GM23248 (cell line): ENCODE data around the gene RGL4. TPM values are rescaled to one million over a fixed set of nuclear protein-coding genes. Genes with fewer than 3 reads are reported as not detected.

Experiments used
- DNase-seq: peaks from one replicate; pipeline ENCODE4 v3.0.0-alpha.2; 2015
- H2AFZ ChIP-seq: fragments of 200-600 bp; sonication (generic); 2 replicates; pipeline ENCODE4 v1.6.1; 2016; ENCODE audit warnings: antibody characterized with exemption
- H3F3A ChIP-seq: fragments of 200-600 bp; sonication (generic); 2 replicates; pipeline ENCODE4 v1.6.1; 2016; ENCODE audit warnings: mild to moderate bottlenecking, antibody characterized with exemption, mixed run types; ENCODE audit not compliant: insufficient read depth
- H3K27ac ChIP-seq: fragments of 200-600 bp; sonication (generic); 2 replicates; pipeline ENCODE4 v1.5.1; 2016; ENCODE audit warnings: mild to moderate bottlenecking
- H3K27me3 ChIP-seq: fragments of 200-600 bp; sonication (generic); replicated peaks from 2 replicates; pipeline ENCODE4 v1.6.1; 2016; ENCODE audit warnings: mild to moderate bottlenecking; ENCODE audit not compliant: insufficient read depth
- H3K36me3 ChIP-seq: fragments of 200-600 bp; sonication (generic); 2 replicates; pipeline ENCODE4 v1.6.1; 2016; ENCODE audit warnings: low read depth, mild to moderate bottlenecking
- H3K4me1 ChIP-seq: fragments of 200-600 bp; sonication (generic); 2 replicates; pipeline ENCODE4 v1.6.1; 2016; ENCODE audit warnings: mild to moderate bottlenecking; ENCODE audit not compliant: insufficient read depth
- H3K4me2 ChIP-seq: fragments of 200-600 bp; sonication (generic); one replicate; pipeline ENCODE4 v1.6.1; 2016; ENCODE audit warnings: mild to moderate bottlenecking; ENCODE audit not compliant: unreplicated experiment
- H3K4me3 ChIP-seq: fragments of 200-600 bp; sonication (generic); 2 replicates; pipeline ENCODE4 v1.5.1; 2016; ENCODE audit warnings: mild to moderate bottlenecking
- H3K79me2 ChIP-seq: fragments of 200-600 bp; sonication (generic); 2 replicates; pipeline ENCODE4 v1.6.1; 2016; ENCODE audit warnings: mild to moderate bottlenecking; ENCODE audit not compliant: insufficient read depth
- H3K9ac ChIP-seq: fragments of 200-600 bp; sonication (generic); 2 replicates; pipeline ENCODE4 v1.6.1; 2016; ENCODE audit warnings: mild to moderate bottlenecking
- H3K9me2 ChIP-seq: fragments of 200-600 bp; sonication (generic); 2 replicates; pipeline ENCODE4 v1.6.1; 2016; ENCODE audit warnings: mixed run types, mild to moderate bottlenecking, moderate library complexity; ENCODE audit not compliant: insufficient read depth
- H3K9me3 ChIP-seq: fragments of 200-600 bp; sonication (generic); one replicate; pipeline ENCODE4 v1.6.1; 2017; ENCODE audit warnings: low read depth
- H4K20me1 ChIP-seq: fragments of 200-600 bp; sonication (generic); 2 replicates; pipeline ENCODE4 v1.6.0; 2016; ENCODE audit not compliant: insufficient read depth
- EZH2 ChIP-seq: fragments of 200-600 bp; sonication (generic); IDR thresholded peaks from 2 replicates; pipeline ENCODE4 v1.6.1; 2018; ENCODE audit warnings: antibody characterized with exemption, mild to moderate bottlenecking; ENCODE audit not compliant: insufficient read depth, poor library complexity, severe bottlenecking
- EZH2phosphoT487 ChIP-seq: fragments of 200-600 bp; sonication (generic); IDR thresholded peaks from 2 replicates; pipeline ENCODE4 v1.6.1; 2018; ENCODE audit warnings: antibody characterized with exemption, moderate library complexity, mild to moderate bottlenecking, low read depth; ENCODE audit not compliant: insufficient read depth
- WGBS, 2 experiments: methylation state at CpG; one replicate each; pipeline ENCODE4 v1.1.6; 2015 to 2017; ENCODE audit warnings: low lambda C conversion rate in 2 of 2, low coverage in 1 of 2; ENCODE audit errors: missing lambda C conversion rate in 2 of 2; 5-methylcytosine and 5-hydroxymethylcytosine counted together
- in situ Hi-C: fragments of 300-500 bp; cut with MboI; formaldehyde crosslinking; loops from 2 replicates; pipeline ENCODE4 v1.15.0; 2020
- polyA plus RNA-seq: library from polyadenylated mRNA; unstranded; fragments of >200 nt; fragmentation: Nextera tagmentation; extraction: Ambion mirVana; gene quantifications from 2 replicates; pipeline ENCODE4 v1.2.1, GENCODE V29; 2016
- total RNA-seq: library from RNA; depleted of rRNA; stranded (reverse); fragments of >200 nt; shearing (Covaris generic); gene quantifications from 2 replicates; pipeline ENCODE4 v1.2.3, GENCODE V29; 2014

The RGL4 gene
- total and polyA plus RNA-seq, 2 experiments from 2014 or later, result 0.06 TPM; not detected in 1

- TF ChIP-seq EZH2, result no peak
- no peak for TF ChIP-seq EZH2phosphoT487
- H3K27ac ChIP-seq, result no peak overlapping the region
- WGBS, 2 experiments, result 46 to 59% methylated on average over 4 of the region's 4 CpGs
Measured at GRCh38 chr22:23682827-23683355, 7.9 kb upstream of the RGL4 start.

GRCh38 chr22:23683545-23683944 lies 7.3 kb upstream of the RGL4 start:
- no peaks in the 10 kb centered on the region for H3K36me3 ChIP-seq
- H4K20me1 ChIP-seq, result no peaks in the 10 kb centered on the region
- H3K4me3 ChIP-seq, result no peak overlapping the region
- no peaks in the 10 kb centered on the region for H3F3A ChIP-seq
- H3K9me3 ChIP-seq, result no peaks in the 10 kb centered on the region
- no peak overlapping the region for H3K27ac ChIP-seq
- in situ Hi-C loops, result no loop called here
- H3K79me2 ChIP-seq, result no peaks in the 10 kb centered on the region
- no peak overlapping the region for H3K4me2 ChIP-seq
- H3K9me2 ChIP-seq, result no peaks in the 10 kb centered on the region
- TF ChIP-seq EZH2phosphoT487, result no peak
- no peak for TF ChIP-seq EZH2
- H3K9ac ChIP-seq, result no peak overlapping the region
- no peak for DNase-seq
- H3K4me1 ChIP-seq, result no peaks in the 10 kb centered on the region
- no peaks in the 10 kb centered on the region for H3K27me3 ChIP-seq
- no peak overlapping the region for H2AFZ ChIP-seq
- 94 to 97% methylated on average over 7 to 8 of the region's 8 CpGs for WGBS, 2 experiments

More at GRCh38 chr22:23682827-23683355, 7.9 kb upstream of the RGL4 start:
- DNase-seq, result no peak
- no peaks in the 10 kb centered on the region for H3K27me3 ChIP-seq
- H3K4me1 ChIP-seq, result no peaks in the 10 kb centered on the region
- in situ Hi-C loops, result no loop called here
- no peaks in the 10 kb centered on the region for H4K20me1 ChIP-seq
- H3K4me3 ChIP-seq, result no peak overlapping the region
- no peak overlapping the region for H3K4me2 ChIP-seq
- H3F3A ChIP-seq, result no peaks in the 10 kb centered on the region
- H3K9me2 ChIP-seq, result no peaks in the 10 kb centered on the region
- no peaks in the 10 kb centered on the region for H3K79me2 ChIP-seq
- no peaks in the 10 kb centered on the region for H3K9me3 ChIP-seq
- no peak overlapping the region for H3K9ac ChIP-seq
- no peaks in the 10 kb centered on the region for H3K36me3 ChIP-seq
- no peak overlapping the region for H2AFZ ChIP-seq

- DNase-seq, result no peak
- Histone ChIP-seq H3K27me3 (no peaks in the 10 kb centered on the region), H3K4me1 (no peaks in the 10 kb centered on the region), H3K4me3 (no peak overlapping the region), H3K4me2 (no peak overlapping the region), H3K36me3 (no peaks in the 10 kb centered on the region), H3K79me2 (no peaks in the 10 kb centered on the region), H3K9ac (no peak overlapping the region), H3K27ac (no peak overlapping the region), H4K20me1 (no peaks in the 10 kb centered on the region), H3F3A (no peaks in the 10 kb centered on the region), H3K9me3 (no peaks in the 10 kb centered on the region), H3K9me2 (no peaks in the 10 kb centered on the region), H2AFZ (no peak overlapping the region)
- TF ChIP-seq EZH2phosphoT487 (no peak), EZH2 (no peak)
- in situ Hi-C loops, result no loop called here
- 38 to 51% methylated on average over 4 to 6 of the region's 6 CpGs for WGBS, 2 experiments
Measured at GRCh38 chr22:23684026-23684425, 6.8 kb upstream of the RGL4 start.

GRCh38 chr22:23684561-23685031 lies 6.2 kb upstream of the RGL4 start:
- Histone ChIP-seq H3K9me3 (no peaks in the 10 kb centered on the region), H3K36me3 (no peaks in the 10 kb centered on the region), H3K9ac (no peak overlapping the region), H3K27ac (no peak overlapping the region), H2AFZ (no peak overlapping the region), H3K79me2 (no peaks in the 10 kb centered on the region), H4K20me1 (no peaks in the 10 kb centered on the region), H3K4me1 (no peaks in the 10 kb centered on the region), H3F3A (no peaks in the 10 kb centered on the region), H3K27me3 (no peaks in the 10 kb centered on the region), H3K4me3 (no peak overlapping the region), H3K4me2 (no peak overlapping the region), H3K9me2 (no peaks in the 10 kb centered on the region)
- in situ Hi-C loops, result no loop called here
- TF ChIP-seq EZH2phosphoT487, result no peak
- TF ChIP-seq EZH2, result no peak
- DNase-seq, result peak; percentile 3
- WGBS, 2 experiments, result 57 to 60% methylated on average over 6 to 8 of the region's 8 CpGs
